GM23248 (cell line): ENCODE results near the gene ZNHIT3. TPM values are rescaled to one million over a fixed set of nuclear protein-coding genes. Genes with fewer than 3 reads are reported as not detected.

Experiments
- DNase-seq: peaks from one replicate; pipeline ENCODE4 v3.0.0-alpha.2; 2015
- H2AFZ ChIP-seq: fragments of 200-600 bp; sonication (generic); 2 replicates; pipeline ENCODE4 v1.6.1; 2016; ENCODE audit warnings: antibody characterized with exemption
- H3F3A ChIP-seq: fragments of 200-600 bp; sonication (generic); 2 replicates; pipeline ENCODE4 v1.6.1; 2016; ENCODE audit warnings: mild to moderate bottlenecking, antibody characterized with exemption, mixed run types; ENCODE audit not compliant: insufficient read depth
- H3K27ac ChIP-seq: fragments of 200-600 bp; sonication (generic); 2 replicates; pipeline ENCODE4 v1.5.1; 2016; ENCODE audit warnings: mild to moderate bottlenecking
- H3K27me3 ChIP-seq: fragments of 200-600 bp; sonication (generic); replicated peaks from 2 replicates; pipeline ENCODE4 v1.6.1; 2016; ENCODE audit warnings: mild to moderate bottlenecking; ENCODE audit not compliant: insufficient read depth
- H3K36me3 ChIP-seq: fragments of 200-600 bp; sonication (generic); 2 replicates; pipeline ENCODE4 v1.6.1; 2016; ENCODE audit warnings: low read depth, mild to moderate bottlenecking
- H3K4me1 ChIP-seq: fragments of 200-600 bp; sonication (generic); 2 replicates; pipeline ENCODE4 v1.6.1; 2016; ENCODE audit warnings: mild to moderate bottlenecking; ENCODE audit not compliant: insufficient read depth
- H3K4me2 ChIP-seq: fragments of 200-600 bp; sonication (generic); one replicate; pipeline ENCODE4 v1.6.1; 2016; ENCODE audit warnings: mild to moderate bottlenecking; ENCODE audit not compliant: unreplicated experiment
- H3K4me3 ChIP-seq: fragments of 200-600 bp; sonication (generic); 2 replicates; pipeline ENCODE4 v1.5.1; 2016; ENCODE audit warnings: mild to moderate bottlenecking
- H3K79me2 ChIP-seq: fragments of 200-600 bp; sonication (generic); 2 replicates; pipeline ENCODE4 v1.6.1; 2016; ENCODE audit warnings: mild to moderate bottlenecking; ENCODE audit not compliant: insufficient read depth
- H3K9ac ChIP-seq: fragments of 200-600 bp; sonication (generic); 2 replicates; pipeline ENCODE4 v1.6.1; 2016; ENCODE audit warnings: mild to moderate bottlenecking
- H3K9me2 ChIP-seq: fragments of 200-600 bp; sonication (generic); 2 replicates; pipeline ENCODE4 v1.6.1; 2016; ENCODE audit warnings: mixed run types, mild to moderate bottlenecking, moderate library complexity; ENCODE audit not compliant: insufficient read depth
- H3K9me3 ChIP-seq: fragments of 200-600 bp; sonication (generic); one replicate; pipeline ENCODE4 v1.6.1; 2017; ENCODE audit warnings: low read depth
- H4K20me1 ChIP-seq: fragments of 200-600 bp; sonication (generic); 2 replicates; pipeline ENCODE4 v1.6.0; 2016; ENCODE audit not compliant: insufficient read depth
- EZH2 ChIP-seq: fragments of 200-600 bp; sonication (generic); IDR thresholded peaks from 2 replicates; pipeline ENCODE4 v1.6.1; 2018; ENCODE audit warnings: antibody characterized with exemption, mild to moderate bottlenecking; ENCODE audit not compliant: insufficient read depth, poor library complexity, severe bottlenecking
- EZH2phosphoT487 ChIP-seq: fragments of 200-600 bp; sonication (generic); IDR thresholded peaks from 2 replicates; pipeline ENCODE4 v1.6.1; 2018; ENCODE audit warnings: antibody characterized with exemption, moderate library complexity, mild to moderate bottlenecking, low read depth; ENCODE audit not compliant: insufficient read depth
- WGBS, 2 experiments: methylation state at CpG; one replicate each; pipeline ENCODE4 v1.1.6; 2015 to 2017; ENCODE audit warnings: low lambda C conversion rate in 2 of 2, low coverage in 1 of 2; ENCODE audit errors: missing lambda C conversion rate in 2 of 2; 5-methylcytosine and 5-hydroxymethylcytosine counted together
- in situ Hi-C: fragments of 300-500 bp; cut with MboI; formaldehyde crosslinking; loops from 2 replicates; pipeline ENCODE4 v1.15.0; 2020
- polyA plus RNA-seq: library from polyadenylated mRNA; unstranded; fragments of >200 nt; fragmentation: Nextera tagmentation; extraction: Ambion mirVana; gene quantifications from 2 replicates; pipeline ENCODE4 v1.2.1, GENCODE V29; 2016
- total RNA-seq: library from RNA; depleted of rRNA; stranded (reverse); fragments of >200 nt; shearing (Covaris generic); gene quantifications from 2 replicates; pipeline ENCODE4 v1.2.3, GENCODE V29; 2014

Gene ZNHIT3
- total and polyA plus RNA-seq, 2 experiments from 2014 or later: 28.4 to 52.0 TPM

GRCh38 chr17:36533935-36534839, 47.7 kb downstream of the ZNHIT3 start:
- Histone ChIP-seq H3K79me2 (peaks cover 36% of the 10 kb centered on the region), H3K9me3 (no peaks in the 10 kb centered on the region), H3K9me2 (no peaks in the 10 kb centered on the region), H3K9ac (peak overlapping the region; percentile 97), H3K36me3 (0 out of 2 replicates have a peak, but pooled peaks cover 8% of the 10 kb centered on the region), H4K20me1 (no peaks in the 10 kb centered on the region), H3K27ac (peak overlapping the region; percentile 93), H3K27me3 (no peaks in the 10 kb centered on the region), H3K4me2 (peak overlapping the region; percentile 91), H2AFZ (peak overlapping the region; percentile 84), H3K4me3 (peak overlapping the region; percentile 88), H3F3A (peaks cover 42% of the 10 kb centered on the region), H3K4me1 (peaks cover 2% of the 10 kb centered on the region; the same call in 1 of the 2 replicates)
- WGBS, 2 experiments: 7% methylated on average over 46 to 48 of the region's 48 CpGs
- DNase-seq: peak; percentile 84
- in situ Hi-C loops: no loop called here
- no peak for TF ChIP-seq EZH2phosphoT487
- no peak for TF ChIP-seq EZH2

GRCh38 chr17:36534840-36535668, 48.6 kb downstream of the ZNHIT3 start, which contains the start of the genes MYO19 and PIGW:
TSS of gene MYO19 (minus strand) at chr17:36534868. CDS start at chr17:36532538, 2,330 bp downstream.
TSS of gene PIGW (plus strand) at chr17:36534987. CDS start at chr17:36537102, 2,115 bp downstream.
- peak within 1 kb of the TSS; percentile 84 for H2AFZ ChIP-seq
- WGBS, 2 experiments: 1% methylated on average over 68 to 69 of the region's 83 CpGs
- peak; percentile 96 for DNase-seq
- peak within 1 kb of the TSS; percentile 88 for H3K4me3 ChIP-seq
- H4K20me1 ChIP-seq: no peaks in the 10 kb centered on the region
- H3K9me2 ChIP-seq: no peaks in the 10 kb centered on the region
- peak within 1 kb of the TSS; percentile 97 for H3K9ac ChIP-seq
- H3K36me3 ChIP-seq: 0 out of 2 replicates have a peak, but pooled peaks cover 8% of the 10 kb centered on the region
- H3K27me3 ChIP-seq: no peaks in the 10 kb centered on the region
- H3K27ac ChIP-seq: peak within 1 kb of the TSS; percentile 93
- H3K79me2 ChIP-seq: peaks cover 45% of the 10 kb centered on the region
- H3K9me3 ChIP-seq: no peaks in the 10 kb centered on the region
- peak within 1 kb of the TSS; percentile 91 for H3K4me2 ChIP-seq
- H3K4me1 ChIP-seq: no peaks in the 10 kb centered on the region
- in situ Hi-C loops: no loop called here
- TF ChIP-seq EZH2: no peak
- TF ChIP-seq EZH2phosphoT487: no peak
- H3F3A ChIP-seq: peaks cover 34% of the 10 kb centered on the region

GRCh38 chr17:36535669-36536081, 49.2 kb downstream of the ZNHIT3 start:
- DNase-seq: no peak
- Histone ChIP-seq H3K9ac (peak overlapping the region; percentile 97), H3K4me1 (no peaks in the 10 kb centered on the region), H2AFZ (peak overlapping the region; percentile 84), H3K4me2 (peak overlapping the region; percentile 64), H4K20me1 (no peaks in the 10 kb centered on the region), H3K4me3 (peak overlapping the region; percentile 88), H3K27ac (peak overlapping the region; percentile 93), H3K36me3 (0 out of 2 replicates have a peak, but pooled peaks cover 8% of the 10 kb centered on the region), H3F3A (peaks cover 28% of the 10 kb centered on the region), H3K9me3 (no peaks in the 10 kb centered on the region), H3K79me2 (peaks cover 51% of the 10 kb centered on the region), H3K9me2 (no peaks in the 10 kb centered on the region), H3K27me3 (no peaks in the 10 kb centered on the region)
- 8 to 13% methylated on average over 14 to 15 of the region's 15 CpGs for WGBS, 2 experiments
- in situ Hi-C loops: no loop called here
- no peak for TF ChIP-seq EZH2
- no peak for TF ChIP-seq EZH2phosphoT487

GRCh38 chr17:36540696-36541095, 54.2 kb downstream of the ZNHIT3 start:
- 95 to 98% methylated on average over 3 of the region's 3 CpGs for WGBS, 2 experiments
- Histone ChIP-seq H3K9me2 (no peaks in the 10 kb centered on the region), H4K20me1 (no peaks in the 10 kb centered on the region)

More at GRCh38 chr17:36540696-36541095, 54.2 kb downstream of the ZNHIT3 start:
- no peaks in the 10 kb centered on the region for H3K27me3 ChIP-seq
- no peak for DNase-seq
- H3K4me2 ChIP-seq: no peak overlapping the region
- no peaks in the 10 kb centered on the region for H3K9me3 ChIP-seq
- in situ Hi-C loops: no loop called here
- H3K79me2 ChIP-seq: peaks cover 89% of the 10 kb centered on the region
- peaks cover 9% of the 10 kb centered on the region for H3K4me1 ChIP-seq
- no peak overlapping the region for H2AFZ ChIP-seq
- TF ChIP-seq EZH2phosphoT487 (no peak), EZH2 (no peak)
- H3K9ac ChIP-seq: no peak overlapping the region
- H3K27ac ChIP-seq: no peak overlapping the region
- H3K4me3 ChIP-seq: no peak overlapping the region
- peaks cover 38% of the 10 kb centered on the region for H3F3A ChIP-seq
- 0 out of 2 replicates have a peak, but pooled peaks cover 8% of the 10 kb centered on the region for H3K36me3 ChIP-seq
